HCEC 1CT (cell line): ENCODE results near the gene C2orf80.
"Not testable (repeated sequence)": the region's sequence is repeated elsewhere in the genome, so short reads cannot be mapped to it uniquely, and the experiment has no call there.

ENCODE experiments used
- DNase-seq: peaks from one replicate; pipeline ENCODE4 v3.0.0-alpha.2; 2017

The C2orf80 gene

GRCh38 chr2:208175840-208176153, 14.0 kb downstream of the C2orf80 start:
- DNase-seq: no peak

DNA sequence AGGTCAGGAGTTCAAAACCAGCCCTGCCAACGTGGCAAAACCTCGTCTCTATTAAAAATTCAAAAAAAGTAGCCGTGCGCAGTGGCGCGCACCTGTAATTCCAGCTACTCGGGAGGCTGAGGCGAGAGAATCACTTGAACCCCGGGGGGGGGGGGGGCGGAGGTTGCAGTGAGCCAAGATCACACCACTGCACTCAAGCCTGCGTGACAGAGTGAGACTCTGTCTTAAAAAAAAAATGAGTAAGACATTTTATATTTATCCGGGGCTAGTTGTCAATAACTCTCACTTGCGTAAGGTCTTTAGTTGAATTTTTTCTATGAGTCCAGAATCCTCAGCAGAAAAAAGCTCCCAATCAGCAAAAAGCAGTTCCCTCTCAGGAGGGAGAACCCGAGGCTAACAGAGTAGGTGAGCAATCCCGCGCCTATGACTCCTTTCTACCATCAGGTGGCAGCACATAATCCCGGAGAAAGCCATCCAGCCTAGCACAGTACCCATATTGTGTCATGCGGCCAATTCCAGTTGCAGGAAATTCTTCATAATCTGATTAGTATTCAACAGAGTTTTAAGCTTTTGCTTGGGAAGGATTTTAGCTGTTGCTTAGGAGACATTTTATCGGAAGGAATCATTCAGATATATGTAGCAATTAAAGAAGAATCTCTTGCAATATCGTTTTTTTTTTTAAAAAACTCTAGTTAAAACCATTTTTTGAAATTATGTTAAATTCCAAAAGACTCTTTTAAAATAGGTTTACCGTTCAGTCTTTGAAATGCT, 14.6 kb downstream of the C2orf80 start:
- peak; percentile 81 for DNase-seq

DNA sequence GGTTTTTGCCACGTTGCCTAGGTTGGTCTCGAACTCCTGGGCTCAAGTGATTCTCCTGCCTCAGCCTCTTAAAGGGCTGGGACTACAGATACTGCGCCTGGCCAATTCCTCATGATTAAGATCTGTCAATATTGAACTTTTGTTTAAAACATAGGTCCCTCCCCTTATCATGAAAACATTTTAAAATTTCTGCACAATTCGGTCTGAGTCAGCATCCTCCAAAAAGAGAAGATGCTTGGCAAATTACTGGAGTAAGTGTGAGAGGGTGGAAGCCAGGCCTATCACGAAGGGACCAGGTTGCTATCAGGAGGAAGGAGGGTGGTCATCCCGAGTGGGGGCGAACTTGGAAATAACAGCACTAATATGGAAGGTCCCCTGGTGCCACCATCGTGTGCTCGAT, 15.7 kb downstream of the C2orf80 start:
- DNase-seq: no peak

- no peak for DNase-seq
Measured at GRCh38 chr2:208172125-208172524, 17.7 kb downstream of the C2orf80 start.

GRCh38 chr2:208164951-208165755, 24.7 kb downstream of the C2orf80 start:
- DNase-seq: no peak

- no peak for DNase-seq
Measured at GRCh38 chr2:208163489-208163888, 26.3 kb downstream of the C2orf80 start, which contains the start of gene CRYGA. TSS of gene CRYGA (minus strand) at chr2:208163589. CDS start at chr2:208163556, 33 bp downstream.

GRCh38 chr2:208156439-208156838, 33.4 kb downstream of the C2orf80 start:
- DNase-seq: no peak

- DNase-seq: no peak
Measured at GRCh38 chr2:208153156-208153555, 36.7 kb downstream of the C2orf80 start.

- DNase-seq: no peak
Measured at GRCh38 chr2:208150956-208151355, 38.9 kb downstream of the C2orf80 start.

DNA sequence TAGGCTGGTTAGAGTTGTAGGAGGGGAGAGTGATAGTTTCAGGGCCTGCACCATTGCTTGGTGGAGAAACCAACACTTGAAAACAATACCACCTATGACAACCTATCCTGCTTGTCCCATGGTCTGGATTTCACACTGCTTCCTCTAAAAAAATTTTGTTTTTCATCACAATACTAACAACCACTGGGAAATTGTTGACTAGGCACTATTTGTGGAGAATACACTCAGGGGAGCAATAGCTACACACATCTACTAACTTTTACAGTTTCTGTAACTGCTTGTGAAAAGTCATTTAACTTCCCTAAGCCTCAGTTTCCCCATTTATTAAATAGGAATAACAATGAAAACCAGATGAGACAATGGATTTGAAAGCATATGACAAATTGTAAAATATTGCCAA, 39.7 kb downstream of the C2orf80 start:
- DNase-seq: no peak

DNA sequence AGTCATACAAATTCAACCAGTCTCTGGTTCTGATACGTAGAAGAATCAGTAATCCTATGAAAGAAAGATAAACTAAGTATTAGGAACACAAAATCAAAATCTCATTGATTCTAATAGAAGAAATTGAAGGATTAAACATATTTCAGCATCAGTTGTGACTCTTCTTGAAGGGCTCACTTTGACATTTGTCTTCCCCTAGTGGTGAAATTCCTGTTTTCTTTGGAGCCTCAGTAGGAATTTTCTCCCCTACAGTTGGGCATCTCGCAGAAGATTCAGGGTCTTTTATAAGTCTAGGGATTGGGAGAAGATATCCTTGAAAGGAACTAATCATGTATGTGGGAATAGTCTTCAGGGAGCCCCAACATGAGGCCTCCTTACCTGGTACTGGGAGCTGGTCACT, 41.0 kb downstream of the C2orf80 start:
- DNase-seq: no peak

DNA sequence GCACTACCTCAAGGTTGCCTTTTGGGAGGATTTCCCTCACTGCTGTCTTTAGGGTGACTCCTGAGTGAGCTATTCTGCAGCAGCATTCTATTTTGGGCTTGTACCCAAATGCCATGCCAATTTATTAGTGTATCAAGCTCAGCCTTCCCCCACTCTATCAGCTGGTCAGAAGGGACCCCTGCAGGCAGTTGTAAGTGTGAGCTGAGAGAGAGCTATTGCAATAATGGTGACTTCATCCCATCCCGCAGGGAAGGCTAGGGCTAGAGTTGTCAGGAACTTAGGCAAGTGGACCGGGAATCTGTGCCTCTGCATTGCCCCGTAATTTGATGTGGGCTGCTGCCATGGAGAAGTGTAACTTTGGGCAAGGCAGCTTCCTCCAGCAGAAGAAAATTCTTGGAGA, 42.1 kb downstream of the C2orf80 start:
- DNase-seq: no peak

DNA sequence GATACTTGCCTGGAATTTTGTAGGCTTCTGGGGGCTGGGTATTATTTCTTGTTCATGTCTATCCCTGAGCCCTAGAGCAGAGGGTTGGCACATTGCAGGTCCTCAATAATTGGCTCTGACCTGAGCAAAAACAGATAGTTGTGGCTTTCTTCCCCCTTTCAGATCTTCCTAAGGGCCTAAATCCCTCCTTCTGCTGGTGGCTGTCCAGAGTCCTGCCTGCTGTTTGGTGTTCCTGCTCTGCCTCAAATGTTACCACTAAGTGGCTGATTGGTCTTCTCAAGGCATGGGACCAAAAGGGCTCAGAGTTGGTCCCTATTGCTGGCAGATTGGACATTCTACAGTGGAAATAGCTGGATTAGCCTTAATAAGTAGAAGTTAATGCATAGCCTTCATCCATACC, 42.8 kb downstream of the C2orf80 start:
- DNase-seq: no peak

GRCh38 chr2:208146006-208146405, 43.8 kb downstream of the C2orf80 start, which contains the start of gene CRYGB:
TSS of gene CRYGB (minus strand) at chr2:208146158. CDS start at chr2:208146120, 38 bp downstream.
- DNase-seq: no peak

DNA sequence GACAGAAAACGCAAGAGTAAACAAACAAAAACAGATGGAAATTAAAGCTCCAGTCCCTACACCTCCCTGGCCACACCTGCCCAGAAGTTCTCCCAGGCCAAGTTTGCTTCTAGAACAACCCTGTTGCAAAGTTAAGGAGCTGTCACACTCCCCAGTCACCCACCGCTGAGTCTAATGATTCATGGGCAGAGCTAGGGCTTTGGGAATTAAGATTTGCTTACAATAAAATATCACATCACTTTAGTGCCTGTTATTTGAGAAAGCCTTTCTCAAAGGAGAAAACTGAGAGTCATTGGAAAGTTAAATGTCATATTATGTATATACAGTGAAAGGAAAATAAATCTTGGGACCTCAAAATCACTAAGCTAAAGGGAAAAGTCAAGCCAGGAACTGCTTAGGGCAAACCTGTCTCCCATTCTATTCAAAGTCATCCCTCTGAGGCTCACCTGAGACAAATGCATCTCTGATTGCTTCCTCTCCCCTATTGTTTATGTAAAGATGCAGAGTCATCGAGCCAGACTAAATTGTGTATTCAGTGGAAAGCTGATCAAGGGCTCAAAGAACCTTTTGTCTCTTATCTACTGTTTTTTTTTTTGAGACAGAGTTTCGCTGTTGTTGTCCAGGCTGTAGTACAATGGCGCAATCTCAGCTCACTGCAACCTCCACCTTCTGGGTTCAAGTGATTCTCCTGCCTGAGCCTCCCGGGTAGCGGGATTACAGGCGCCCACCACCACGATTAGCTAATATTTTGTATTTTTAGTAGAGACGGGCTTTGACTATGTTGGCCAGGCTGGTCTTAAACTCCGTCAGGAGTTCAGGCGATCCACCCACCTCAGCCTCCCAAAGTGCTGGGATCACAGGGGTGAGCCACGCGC, 46.7 kb downstream of the C2orf80 start:
- no peak for DNase-seq

- no peak for DNase-seq
Measured at GRCh38 chr2:208142240-208142924, 47.4 kb downstream of the C2orf80 start.

GRCh38 chr2:208139447-208139846, 50.4 kb downstream of the C2orf80 start:
- no peak for DNase-seq

DNA sequence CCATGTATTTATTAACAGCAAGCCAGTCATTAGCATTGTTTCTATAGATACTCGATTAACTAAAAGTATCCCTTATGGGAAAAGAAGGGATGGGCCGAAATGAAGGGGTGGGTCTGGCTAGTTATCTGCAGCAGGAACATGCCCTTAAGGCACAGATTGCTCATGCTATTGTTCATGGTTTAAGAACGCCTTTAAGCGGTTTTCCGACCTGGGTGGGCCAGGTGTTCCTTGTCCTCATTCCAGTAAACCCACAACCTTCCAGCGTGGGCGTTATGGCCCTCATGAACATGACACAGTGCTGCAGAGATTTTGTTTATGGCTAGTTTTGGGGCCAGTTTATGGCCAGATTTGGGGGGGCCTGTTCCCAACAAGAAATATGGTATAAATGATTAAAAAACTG, 51.5 kb downstream of the C2orf80 start:
- DNase-seq: not testable (repeated sequence)

GRCh38 chr2:208136716-208137094, 53.1 kb downstream of the C2orf80 start:
- no peak for DNase-seq

DNA sequence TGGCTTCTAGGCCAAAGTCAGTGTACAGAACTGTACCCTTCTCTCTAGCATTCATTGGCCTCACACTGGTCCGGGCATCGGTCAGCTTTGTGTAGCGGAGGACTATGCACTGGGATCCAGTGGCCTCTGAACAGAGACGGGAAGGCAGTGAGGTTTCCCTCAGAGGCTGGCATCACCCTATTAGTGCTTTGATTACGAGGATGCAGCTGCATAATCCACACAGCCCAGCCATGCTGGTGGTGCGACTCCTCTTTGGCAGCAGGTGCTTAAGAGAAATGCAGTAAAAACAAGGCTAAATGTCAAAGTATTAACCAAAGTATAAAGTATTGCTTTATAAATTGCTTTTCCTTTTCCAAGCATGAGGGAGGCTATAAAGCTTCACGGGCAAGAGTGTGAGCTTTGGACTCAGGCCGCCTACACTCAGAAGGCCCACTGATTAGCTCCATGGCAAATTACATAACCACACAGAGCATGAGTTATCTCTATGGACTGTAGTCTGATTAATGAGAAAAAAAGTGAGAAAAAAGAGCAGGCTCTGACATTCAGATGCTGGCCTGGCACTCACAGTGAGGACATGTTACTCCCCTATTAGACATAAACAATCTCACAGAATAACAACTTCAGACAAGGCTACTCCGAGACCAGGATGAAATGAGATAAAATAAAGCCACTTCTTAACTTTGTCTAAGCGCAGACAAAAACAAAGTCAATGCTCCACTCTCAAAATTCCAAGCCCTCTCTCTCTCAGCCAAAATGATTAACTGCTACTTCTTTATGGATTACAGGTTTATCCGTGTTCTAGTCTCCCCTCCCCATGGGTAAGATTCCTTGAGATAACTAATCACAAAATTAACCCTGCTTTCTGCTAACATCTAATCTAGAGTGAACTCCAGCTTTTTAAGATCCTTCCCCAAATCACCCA, 53.8 kb downstream of the C2orf80 start:
- DNase-seq: no peak

GRCh38 chr2:208134928-208135586, 54.8 kb downstream of the C2orf80 start:
- DNase-seq: no peak
